Tibial artery (tissue), 4 donors: Measurements from ENCODE around the gene FCRL2.

ENCODE experiments used
- DNase-seq, 2 donors: peaks; one replicate each; pipeline ENCODE4 v3.0.0-alpha.2; 2019
- H3K27ac ChIP-seq, 2 donors: fragments of 200-600 bp; sonication (generic) in 1 of 2; 1 replicate in 1 of 2; 2 replicates in 1 of 2; pipeline ENCODE4 v1.5.1; 2018 to 2019; ENCODE audit warnings: mild to moderate bottlenecking in 1 of 2
- H3K27me3 ChIP-seq, 2 donors: fragments of 200-600 bp; sonication (generic) in 1 of 2; one replicate each; pipeline versions ENCODE4 v1.5.1 to v1.6.0; 2016 to 2019
- H3K36me3 ChIP-seq, 3 donors: fragments of 200-600 bp; sonication (generic) in 2 of 3; one replicate each; pipeline ENCODE4 v1.5.1; 2016 to 2019; ENCODE audit warnings: mild to moderate bottlenecking in 2 of 3
- H3K4me1 ChIP-seq, 4 donors: fragments of 200-600 bp; sonication (generic) in 2 of 4; 1 replicate in 3 of 4; 2 replicates in 1 of 4; pipeline ENCODE4 v1.5.1; 2016 to 2019
- H3K4me3 ChIP-seq, 2 donors: fragments of 200-600 bp; sonication (generic) in 1 of 2; 1 replicate in 1 of 2; 2 replicates in 1 of 2; pipeline ENCODE4 v1.5.1; 2018 to 2019; ENCODE audit warnings: mild to moderate bottlenecking in 2 of 2
- H3K9me3 ChIP-seq, 3 donors: fragments of 200-600 bp; sonication (generic) in 1 of 3; one replicate each; pipeline ENCODE4 v1.5.1; 2016 to 2019
- intact Hi-C: fragments of 100-400 bp; cut with DNase I; formaldehyde crosslinking; loops from one replicate; pipeline ENCODE4 v1.15.0; 2023; ENCODE audit warnings: low total_unique reads
- TF ChIP-seq, protein P1 (sequence below), 2 experiments: fragments of 200-600 bp in 1 of 2; fragments of 450-650 bp in 1 of 2; IDR thresholded peaks; one replicate each; pipeline ENCODE4 v1.5.1; 2017 to 2019; ENCODE audit warnings: antibody characterized with exemption in 2 of 2, mild to moderate bottlenecking in 1 of 2, moderate library complexity in 1 of 2

FCRL2 gene

DNA sequence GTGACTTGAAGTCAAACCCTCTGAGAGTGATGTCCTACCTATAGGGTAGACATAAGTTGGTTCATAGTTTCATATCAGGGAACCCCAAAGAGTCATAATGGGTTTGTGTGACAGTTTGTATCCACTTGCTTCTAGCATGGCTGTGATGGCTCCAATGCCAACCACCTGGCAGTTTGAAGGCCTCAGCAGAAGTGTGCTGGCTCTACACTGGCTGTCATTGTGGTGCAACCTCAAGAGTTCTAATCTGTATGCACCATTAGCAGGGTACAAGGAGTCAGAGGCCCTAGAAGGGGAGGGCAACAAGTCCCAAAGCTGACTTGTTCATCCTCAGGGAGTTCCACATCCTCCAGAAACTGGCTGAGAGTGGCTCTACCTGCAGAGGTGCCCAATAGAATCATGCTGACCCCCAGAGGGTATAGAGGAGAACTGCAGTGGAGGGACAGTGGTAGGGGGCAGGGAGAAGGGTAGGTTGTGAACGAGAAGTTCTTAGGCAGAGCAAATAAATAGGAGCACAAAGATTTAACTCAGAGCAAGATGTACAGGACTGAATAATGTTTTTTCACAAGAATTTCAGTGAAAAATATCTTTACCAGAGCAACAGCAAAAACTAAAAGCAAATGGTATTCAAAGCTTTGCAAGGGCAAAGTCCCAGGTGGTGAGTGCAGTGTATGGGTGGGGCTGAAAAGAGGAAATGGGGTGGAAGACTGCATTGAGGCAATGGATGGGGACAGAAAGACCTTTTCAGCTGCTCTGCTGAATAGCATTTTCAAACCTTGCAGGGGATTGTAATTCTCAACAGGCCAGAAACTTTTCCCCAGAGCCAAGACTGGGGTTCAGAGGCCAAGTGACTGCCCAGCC is 3.2 kb downstream of the FCRL2 start:
- intact Hi-C loops = no loop called here
- DNase-seq = no peak
- Histone ChIP-seq H3K4me3 (no peak overlapping the region), H3K36me3 (no peaks in the 10 kb centered on the region), H3K27ac (no peak overlapping the region), H3K27me3 (no peaks in the 10 kb centered on the region), H3K9me3 (no peaks in the 10 kb centered on the region), H3K4me1 (no peaks in the 10 kb centered on the region)
- TF ChIP-seq, protein P1, sequence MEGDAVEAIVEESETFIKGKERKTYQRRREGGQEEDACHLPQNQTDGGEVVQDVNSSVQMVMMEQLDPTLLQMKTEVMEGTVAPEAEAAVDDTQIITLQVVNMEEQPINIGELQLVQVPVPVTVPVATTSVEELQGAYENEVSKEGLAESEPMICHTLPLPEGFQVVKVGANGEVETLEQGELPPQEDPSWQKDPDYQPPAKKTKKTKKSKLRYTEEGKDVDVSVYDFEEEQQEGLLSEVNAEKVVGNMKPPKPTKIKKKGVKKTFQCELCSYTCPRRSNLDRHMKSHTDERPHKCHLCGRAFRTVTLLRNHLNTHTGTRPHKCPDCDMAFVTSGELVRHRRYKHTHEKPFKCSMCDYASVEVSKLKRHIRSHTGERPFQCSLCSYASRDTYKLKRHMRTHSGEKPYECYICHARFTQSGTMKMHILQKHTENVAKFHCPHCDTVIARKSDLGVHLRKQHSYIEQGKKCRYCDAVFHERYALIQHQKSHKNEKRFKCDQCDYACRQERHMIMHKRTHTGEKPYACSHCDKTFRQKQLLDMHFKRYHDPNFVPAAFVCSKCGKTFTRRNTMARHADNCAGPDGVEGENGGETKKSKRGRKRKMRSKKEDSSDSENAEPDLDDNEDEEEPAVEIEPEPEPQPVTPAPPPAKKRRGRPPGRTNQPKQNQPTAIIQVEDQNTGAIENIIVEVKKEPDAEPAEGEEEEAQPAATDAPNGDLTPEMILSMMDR (IDR thresholded peaks at IDR 0.05) = no peak

DNA sequence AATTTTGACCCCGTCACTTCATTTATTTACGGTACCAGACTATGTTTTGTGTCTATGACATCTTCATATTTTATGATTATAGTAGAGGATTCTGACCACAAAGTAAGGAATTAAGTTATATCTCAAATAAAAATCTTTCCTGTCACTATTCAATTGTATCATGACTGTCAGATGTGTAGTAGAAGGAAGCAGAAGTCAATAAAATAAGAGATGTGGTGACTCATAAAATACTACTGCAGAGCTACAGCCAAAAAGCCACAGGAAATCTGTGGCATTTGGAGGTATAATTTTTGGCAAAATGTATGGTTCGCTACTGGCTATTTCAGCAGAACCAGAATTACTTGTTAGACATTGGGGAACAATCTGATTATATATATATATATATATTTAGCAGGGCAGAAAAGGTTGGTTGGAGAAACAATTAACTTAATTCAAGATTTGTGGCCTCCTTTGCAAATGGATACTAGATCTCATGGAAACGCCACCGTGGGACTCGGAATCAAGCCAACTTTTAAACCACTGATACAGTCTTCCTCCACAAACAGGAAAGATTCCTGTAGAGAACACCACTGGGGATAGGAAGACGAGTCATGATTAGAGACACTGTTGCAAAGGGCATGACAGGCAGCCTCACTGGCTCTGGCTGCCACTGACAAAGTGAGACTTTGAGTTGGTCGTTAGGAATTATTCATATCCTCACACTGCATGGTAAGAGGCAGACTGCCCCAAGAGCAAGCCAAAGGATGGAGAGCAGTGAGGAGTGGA is 5.1 kb downstream of the FCRL2 start:
- Histone ChIP-seq H3K4me3 (no peak overlapping the region), H3K27me3 (no peaks in the 10 kb centered on the region), H3K36me3 (no peaks in the 10 kb centered on the region), H3K9me3 (no peaks in the 10 kb centered on the region), H3K27ac (no peak overlapping the region), H3K4me1 (no peaks in the 10 kb centered on the region)
- TF ChIP-seq, protein P1 (IDR thresholded peaks at IDR 0.05) = no peak
- intact Hi-C loops = no loop called here
- DNase-seq = no peak

DNA sequence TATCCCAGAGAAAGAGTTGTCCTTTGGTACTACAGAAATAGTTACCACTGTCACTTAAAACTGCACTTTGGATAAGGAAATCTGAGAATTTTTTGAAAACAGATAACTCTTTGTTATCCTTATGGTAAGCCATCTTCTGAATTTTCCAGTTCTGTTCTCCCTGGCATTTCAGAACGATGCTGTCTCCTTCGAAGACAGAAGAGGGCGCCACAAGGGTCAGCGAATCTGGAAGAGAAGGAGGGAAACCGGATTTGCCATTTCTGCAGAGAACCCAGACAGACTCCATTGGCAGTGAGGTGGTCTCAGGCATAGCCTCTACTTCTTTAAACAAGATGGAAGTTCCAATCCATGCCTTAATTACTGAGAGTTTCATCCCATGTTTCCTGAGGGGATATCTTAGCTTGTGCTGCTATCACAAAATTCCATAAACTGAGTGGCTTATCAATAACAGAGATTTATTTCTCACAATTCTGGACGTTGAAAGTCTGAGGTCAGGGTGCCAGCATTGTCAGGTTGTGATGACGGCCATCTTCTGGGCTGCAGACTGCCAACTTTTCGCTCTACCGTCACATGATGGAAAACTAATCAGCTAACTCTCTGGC is 6.4 kb downstream of the FCRL2 start:
- intact Hi-C loops = no loop called here
- H3K27ac ChIP-seq = no peak overlapping the region
- no peak overlapping the region for H3K4me3 ChIP-seq
- DNase-seq = no peak
- TF ChIP-seq, protein P1 (IDR thresholded peaks at IDR 0.05) = no peak
- H3K9me3 ChIP-seq = no peaks in the 10 kb centered on the region
- H3K27me3 ChIP-seq = no peaks in the 10 kb centered on the region
- no peaks in the 10 kb centered on the region for H3K36me3 ChIP-seq
- H3K4me1 ChIP-seq = no peaks in the 10 kb centered on the region

DNA sequence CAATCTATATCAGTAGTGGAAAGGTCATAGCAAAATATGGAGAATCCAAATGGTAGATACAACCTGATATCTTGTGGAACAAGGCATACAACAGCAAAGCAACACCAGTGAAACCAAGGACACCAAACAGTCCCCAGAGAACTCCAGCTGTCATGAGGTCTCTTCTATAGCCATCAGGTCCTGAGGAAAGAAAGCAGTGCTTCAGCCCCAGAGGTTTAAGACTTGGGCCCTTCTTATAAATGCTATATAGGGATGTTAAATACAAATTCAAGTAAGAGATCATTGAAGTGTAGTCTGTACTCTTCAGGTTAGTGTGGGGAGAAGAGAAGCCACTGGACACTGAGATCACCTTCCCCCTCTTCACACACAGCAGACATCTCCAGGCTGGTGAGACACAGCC is 10.1 kb downstream of the FCRL2 start:
- intact Hi-C loops = no loop called here
- no peaks in the 10 kb centered on the region for H3K36me3 ChIP-seq
- H3K27ac ChIP-seq = no peak overlapping the region
- no peaks in the 10 kb centered on the region for H3K9me3 ChIP-seq
- DNase-seq = no peak
- no peaks in the 10 kb centered on the region for H3K4me1 ChIP-seq
- TF ChIP-seq, protein P1 (IDR thresholded peaks at IDR 0.05) = no peak
- H3K27me3 ChIP-seq = no peaks in the 10 kb centered on the region
- no peak overlapping the region for H3K4me3 ChIP-seq

DNA sequence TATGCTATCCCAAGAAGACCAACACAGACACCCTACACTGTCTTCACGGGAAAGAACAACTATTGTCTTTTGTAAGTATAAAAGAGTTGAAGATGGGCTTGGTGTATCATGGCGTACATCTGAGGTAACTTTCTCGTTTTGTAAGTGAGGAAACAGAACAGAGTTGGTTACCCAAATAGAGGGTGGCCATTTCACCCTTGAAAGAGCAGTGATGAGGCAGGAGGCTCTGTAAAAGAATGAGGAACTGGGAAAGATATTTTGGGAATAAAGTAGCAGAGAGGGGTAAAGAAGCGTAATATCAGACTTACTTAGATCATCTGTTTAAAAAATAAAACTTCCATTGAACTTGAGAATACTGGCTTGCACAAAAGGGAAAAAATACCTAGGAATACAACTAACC is 18.9 kb downstream of the FCRL2 start:
- Histone ChIP-seq H3K27ac (no peak overlapping the region), H3K36me3 (no peaks in the 10 kb centered on the region), H3K4me1 (no peaks in the 10 kb centered on the region), H3K9me3 (peaks cover 0 to 7% (median 0%) of the 10 kb centered on the region in 3 donors), H3K4me3 (no peak overlapping the region), H3K27me3 (no peaks in the 10 kb centered on the region)
- DNase-seq = no peak
- TF ChIP-seq, protein P1 (IDR thresholded peaks at IDR 0.05) = no peak
- intact Hi-C loops = no loop called here
